Fibroblast of skin of back (primary cell): Measurements from ENCODE around the gene EPN3.
A peak's percentile ranks its signal among the peaks of the same experiment; 100 is the strongest.

Experiments used
- DNase-seq: peaks from one replicate; pipeline ENCODE4 v3.0.0-alpha.2; 2013

The EPN3 gene

DNA sequence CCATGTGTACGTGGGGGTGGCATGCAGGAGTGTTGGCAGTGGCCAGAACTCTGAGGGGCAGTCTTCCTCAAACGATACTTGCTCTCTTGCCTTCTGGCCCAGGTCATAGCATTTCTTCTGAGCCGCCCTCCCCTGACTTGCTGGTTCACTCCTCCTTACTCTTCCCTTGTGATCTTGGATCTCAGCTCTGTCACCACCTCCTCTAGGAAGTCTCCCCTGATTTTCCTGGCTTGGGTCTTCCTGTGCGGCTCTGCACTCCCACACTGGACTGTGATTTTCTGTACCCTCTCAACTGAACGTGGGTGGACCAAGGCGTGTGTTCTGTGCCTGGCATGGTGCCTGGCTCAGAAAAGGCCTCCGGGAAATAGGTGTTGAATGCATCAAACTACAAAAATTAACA, 2.9 kb downstream of the EPN3 start:
- no peak for DNase-seq

DNA sequence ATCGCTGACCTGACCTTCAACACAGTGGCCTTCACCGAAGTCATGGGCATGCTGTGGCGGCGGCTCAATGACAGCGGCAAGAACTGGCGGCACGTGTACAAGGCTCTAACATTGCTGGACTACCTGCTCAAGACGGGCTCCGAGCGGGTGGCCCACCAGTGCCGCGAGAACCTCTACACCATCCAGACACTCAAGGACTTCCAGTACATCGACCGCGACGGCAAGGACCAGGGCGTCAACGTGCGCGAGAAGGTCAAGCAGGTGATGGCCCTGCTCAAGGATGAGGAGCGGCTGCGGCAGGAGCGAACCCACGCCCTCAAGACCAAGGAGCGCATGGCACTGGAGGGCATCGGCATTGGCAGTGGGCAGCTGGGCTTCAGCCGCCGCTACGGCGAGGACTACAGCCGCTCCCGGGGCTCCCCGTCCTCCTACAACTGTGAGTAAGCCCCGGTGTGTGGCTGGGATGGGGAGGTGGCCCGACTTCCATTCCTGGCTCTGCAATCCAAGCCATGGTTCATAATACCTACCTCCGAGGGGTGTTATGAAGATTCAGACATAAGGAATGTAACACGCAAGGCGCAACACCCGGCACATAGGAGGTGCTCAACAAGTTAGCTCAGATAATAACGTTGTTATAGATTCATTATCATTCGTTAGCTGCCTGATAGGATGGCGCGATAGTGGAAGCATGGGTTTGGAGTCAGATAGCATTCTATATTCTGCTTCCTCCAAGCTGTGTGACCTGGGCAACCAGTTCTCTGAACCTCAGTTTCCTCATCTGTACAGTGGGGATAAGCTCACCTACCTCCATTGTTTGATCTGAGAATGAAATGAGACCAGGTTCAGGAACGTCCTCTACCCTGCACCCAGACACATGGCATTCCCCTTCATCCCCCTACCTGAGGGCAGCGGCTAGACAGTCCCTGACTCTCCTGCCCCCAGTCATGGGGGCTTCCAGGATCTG, 4.4 kb downstream of the EPN3 start:
- DNase-seq = no peak

DNA sequence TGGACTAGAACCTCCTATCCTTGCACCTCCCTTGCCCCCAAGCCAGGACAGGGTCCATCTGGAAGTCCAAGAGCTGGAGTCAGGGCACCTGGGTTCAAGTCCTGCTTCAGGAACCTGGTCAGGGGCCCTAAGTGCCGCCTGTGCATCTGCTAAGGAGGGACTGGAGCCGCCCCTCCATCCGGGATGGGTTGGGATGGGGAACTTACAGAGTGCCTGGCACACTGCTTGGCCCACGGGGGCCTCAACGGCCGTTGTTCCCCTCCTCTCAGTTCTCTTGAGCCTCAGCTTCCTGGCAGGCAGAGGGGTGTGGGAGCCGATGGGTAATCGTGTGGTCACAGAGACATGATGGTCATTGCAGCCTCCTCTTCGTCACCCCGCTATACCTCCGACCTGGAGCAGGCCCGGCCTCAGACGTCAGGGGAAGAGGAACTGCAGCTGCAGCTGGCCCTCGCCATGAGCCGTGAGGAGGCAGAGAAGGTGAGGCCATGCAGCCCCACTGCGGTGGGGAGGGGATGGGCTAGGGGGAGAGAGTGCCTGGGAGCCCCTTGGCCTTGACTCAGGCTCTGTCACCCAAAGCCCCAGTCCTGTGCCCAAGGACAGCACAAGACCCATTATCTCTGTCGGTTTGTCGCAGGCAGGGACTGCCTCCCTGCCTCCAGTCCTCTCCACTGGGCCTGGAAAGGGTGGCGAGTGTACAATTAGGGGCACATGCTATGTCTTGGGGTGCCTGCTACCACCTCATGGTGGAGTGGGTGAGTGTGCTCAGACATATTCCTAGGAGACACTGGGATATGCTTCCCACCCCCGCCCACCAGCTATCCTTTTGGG, 5.4 kb downstream of the EPN3 start:
- DNase-seq = no peak

DNA sequence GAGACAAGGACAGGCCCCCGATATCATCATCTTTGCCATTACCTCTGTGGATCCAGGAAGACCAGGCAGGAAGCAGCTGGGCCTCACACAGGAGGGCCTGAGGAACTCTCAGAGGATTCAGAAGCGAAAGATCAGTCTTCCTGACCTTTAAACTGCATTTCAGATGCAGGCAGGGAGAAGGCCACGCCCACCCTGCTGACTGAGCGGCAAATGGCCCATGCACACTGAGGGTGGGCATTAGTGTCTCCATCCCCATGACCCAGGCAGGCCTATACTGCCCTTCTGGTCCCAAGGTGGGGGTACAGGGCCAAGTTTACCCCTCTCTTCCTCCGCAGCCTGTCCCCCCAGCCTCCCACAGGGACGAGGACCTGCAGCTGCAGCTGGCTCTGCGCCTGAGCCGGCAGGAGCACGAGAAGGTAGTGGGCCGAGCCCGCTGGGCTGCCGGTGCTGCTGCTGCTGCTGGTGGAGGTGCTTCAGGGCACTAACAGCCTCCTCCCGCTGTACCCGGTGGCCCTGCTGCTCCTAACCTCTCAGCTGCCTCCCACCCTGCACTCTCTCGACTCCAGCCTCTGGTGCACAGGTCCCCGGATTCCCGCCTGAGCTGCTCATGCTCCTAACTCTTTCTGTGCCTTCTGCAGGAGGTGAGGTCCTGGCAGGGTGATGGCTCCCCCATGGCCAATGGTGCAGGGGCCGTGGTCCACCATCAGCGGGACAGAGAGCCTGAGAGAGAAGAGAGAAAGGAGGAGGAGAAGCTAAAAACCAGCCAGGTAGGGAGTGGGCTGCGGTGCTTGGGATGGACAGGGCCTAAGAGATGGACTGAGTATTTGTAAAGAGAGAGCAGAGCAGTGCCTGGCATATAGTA, 6.2 kb downstream of the EPN3 start:
- DNase-seq = no peak

DNA sequence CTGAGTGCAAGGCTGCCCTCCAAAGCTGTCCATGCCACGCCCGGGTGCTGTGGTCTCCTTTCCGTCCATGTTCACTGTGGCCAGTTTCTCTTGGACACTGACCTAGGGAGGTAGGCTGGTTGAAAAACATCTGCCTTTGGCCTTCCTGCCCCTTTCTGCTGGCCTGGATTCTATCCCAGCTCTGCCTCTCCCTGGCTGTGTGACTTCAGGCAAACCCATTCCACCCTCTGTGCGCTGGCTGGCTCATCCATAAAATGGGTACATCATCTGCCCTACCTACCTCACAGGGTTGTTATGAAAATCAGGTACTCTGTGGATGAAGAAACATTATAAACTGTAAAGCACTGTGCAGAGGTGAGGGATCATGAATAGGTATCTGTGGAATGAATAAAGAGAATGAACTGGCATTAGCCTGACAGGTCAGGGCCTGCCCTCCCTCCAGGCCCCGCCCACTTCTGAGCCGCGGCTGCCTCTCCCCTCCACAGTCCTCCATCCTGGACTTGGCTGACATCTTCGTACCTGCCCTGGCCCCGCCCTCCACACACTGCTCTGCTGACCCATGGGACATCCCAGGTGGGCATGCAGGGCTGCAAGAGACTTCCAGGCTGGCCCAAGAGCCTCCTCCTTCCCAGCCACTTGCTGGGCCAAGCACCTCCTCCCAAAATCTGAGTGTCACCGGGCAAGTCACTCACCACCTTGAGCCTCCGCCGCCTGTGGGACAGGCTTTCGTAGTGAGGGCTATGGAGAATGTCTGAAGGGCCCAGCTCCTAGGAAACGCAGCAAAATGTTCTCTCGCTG, 7.4 kb downstream of the EPN3 start:
- DNase-seq = no peak

DNA sequence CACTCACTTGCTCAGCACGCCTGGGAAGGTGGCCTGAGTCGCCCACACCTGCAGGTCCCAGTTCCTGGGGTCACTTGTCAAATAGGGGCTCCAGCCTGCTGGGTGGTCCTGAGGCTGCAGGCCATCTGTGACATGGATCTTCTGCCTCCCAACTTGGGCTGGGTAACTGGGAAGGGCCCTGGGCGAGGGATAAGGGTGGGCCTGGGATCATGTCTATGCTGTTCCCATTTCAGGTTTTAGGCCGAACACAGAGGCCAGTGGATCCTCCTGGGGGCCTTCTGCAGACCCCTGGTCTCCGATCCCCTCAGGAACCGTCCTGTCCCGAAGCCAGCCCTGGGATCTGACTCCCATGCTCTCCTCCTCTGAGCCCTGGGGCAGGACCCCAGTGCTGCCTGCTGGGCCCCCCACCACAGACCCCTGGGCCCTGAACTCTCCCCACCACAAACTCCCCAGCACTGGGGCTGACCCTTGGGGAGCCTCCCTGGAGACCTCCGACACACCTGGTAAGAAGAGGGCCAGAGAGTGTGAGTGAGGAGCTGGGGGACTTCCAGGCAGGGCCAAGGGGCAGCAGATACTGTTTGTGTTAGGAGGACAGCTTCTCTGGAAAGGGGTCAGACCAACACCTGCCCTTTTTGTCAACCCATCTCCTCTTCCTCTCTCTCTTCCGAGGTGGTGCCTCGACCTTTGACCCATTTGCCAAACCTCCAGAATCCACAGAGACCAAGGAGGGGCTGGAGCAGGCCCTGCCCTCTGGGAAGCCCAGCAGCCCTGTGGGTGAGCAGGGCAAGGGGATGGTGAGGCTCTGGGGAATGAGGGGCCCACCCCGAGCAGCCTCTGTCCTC, 8.2 kb downstream of the EPN3 start:
- DNase-seq = no peak

DNA sequence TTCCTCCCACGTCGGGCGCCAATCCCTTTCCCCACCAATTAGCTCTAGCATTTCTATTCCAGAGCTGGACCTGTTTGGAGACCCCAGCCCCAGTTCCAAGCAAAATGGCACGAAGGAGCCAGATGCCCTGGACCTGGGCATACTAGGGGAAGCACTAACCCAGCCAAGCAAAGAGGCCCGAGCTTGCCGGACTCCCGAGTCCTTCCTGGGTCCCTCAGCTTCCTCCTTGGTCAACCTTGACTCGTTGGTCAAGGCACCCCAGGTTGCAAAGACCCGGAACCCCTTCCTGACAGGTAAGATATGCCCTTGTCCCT, 8.8 kb downstream of the EPN3 start:
- DNase-seq = no peak

DNA sequence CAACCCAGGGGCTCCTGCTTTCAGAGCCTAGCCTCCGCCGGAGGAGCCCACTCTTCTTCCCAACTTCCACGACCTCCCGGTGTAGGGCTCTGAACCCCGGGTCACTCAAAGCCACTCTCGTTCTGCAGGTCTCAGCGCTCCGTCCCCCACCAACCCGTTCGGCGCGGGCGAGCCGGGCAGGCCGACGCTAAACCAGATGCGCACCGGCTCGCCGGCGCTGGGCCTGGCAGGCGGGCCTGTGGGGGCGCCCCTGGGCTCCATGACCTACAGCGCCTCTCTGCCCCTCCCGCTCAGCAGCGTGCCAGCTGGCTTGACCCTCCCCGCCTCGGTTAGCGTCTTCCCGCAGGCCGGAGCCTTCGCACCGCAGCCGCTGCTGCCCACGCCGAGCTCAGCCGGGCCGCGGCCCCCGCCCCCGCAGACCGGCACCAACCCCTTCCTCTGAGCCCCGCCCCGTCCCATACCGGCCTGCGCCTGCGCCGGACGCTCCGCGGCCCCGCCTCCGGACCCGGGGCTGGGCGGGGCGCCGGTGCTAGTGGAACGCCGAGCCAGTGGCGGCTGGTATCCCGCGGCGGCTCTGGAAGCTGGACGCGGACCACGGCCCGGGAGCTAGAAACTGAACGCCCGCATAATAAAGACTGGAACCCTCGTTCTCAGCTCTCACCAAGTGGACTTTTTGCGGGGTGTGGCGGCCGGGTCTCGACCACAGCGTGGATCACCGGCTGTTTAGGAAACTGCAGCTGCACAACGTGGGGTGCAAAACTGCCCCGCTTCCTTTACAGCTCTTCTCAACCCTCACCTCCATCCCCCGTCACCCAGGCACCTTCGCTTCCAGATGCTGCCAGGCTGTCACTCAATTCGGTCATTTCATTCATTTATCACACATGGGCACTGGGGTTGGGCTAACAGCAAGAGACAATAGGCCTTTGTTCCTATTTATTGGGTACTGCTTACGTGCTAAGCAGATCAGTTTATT, 9.5 kb downstream of the EPN3 start:
- peak; percentile 82 for DNase-seq

DNA sequence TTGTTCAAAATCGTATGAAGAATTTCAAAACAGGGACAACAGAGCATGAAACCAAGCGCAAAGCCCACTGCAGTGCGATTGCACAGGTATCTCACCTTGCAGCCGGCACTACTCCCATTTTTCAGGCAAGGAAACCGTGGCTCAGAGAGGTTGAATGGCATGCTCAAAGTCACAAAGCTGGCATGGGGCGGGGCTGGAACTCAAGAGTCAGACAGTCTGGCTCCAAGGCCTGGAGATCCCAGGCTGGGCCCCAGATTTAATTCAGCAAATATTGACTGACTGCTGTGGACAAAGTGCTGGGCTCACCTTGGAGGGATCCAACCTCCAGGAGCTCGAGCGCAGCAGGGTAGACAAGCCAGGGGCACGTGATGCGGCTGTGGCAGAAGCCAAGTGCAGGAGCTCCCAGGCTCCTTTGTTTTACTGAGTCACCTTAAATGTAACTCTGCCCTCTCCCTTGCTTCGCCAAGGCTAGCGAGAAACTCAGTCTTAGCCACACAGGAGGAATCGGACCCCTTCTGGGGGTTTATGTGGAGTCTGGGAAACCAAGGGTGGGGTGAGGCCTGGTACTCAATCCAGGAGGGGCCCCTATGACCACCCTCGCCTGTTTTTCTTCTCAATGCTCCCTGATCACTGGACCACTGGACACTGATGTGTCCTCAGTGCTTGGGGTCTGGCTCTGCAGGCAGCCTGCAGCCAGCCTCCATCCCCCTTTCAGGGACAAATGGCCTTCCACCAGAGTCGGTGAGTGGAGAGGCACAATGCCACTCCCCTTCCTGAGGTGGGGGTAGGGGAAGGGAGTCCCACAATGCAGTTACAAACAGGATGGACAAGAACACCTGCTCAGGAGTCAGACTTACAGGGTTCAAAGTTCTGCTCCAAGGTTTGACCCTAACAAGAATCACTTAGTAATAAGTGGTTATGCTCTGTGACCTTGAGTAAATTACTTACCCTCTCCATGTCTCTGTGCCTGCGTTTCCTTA, 10.6 kb downstream of the EPN3 start:
- DNase-seq = no peak

DNA sequence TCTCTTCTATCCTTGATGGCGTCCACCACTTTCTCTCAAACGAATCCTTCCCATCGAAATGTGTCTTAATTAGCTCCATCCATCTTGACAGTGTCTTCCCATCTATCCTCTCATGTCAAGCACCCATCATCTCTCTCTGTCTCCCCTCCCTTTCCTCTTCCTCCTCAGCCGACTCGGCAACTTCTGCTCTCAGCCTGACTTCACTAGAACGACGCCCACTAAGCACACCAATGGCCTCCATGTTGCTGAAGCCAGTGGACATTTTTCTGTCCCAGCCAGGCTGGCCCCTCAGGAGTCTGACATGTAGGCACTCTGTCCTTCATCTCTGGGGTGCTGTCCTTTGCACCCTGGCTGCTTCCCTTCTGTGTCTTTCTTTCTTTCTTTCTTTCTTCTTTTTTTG, 12.0 kb downstream of the EPN3 start:
- DNase-seq = no peak

DNA sequence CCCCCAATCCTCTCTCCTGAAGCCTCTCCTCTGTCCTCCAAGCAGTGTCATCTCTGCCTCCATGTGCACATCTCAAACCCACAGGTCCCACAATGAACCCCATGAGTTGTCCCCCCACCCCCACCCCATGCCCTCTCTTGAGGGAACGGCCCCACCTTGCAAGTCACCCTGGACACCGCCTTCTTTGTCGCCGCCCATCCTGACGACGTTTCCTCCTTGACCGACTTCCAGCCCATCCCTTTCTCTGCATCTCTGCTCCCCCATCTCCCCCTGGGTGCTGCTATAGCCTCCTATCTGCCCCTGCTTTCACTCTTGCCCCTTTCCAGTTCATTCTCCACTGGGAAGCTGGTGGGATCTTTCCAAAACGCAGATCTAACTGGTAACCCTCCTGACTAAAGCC, 12.8 kb downstream of the EPN3 start:
- no peak for DNase-seq

DNA sequence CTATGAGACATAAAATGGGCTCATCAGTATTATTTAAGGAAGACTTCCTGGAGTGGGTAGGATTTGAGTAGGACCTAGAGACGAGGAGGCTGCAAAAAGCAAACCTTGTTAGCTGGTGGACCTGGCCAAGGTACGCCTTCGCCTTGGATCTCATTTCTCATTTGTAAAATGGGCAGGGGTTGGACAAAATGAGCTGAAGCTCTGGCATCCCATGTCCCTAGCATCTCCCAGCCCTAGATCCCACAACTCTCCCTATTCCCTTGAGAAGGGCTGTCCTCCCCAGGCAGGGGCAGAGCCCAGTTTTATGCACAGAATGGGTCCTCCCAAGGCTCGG, 14.1 kb downstream of the EPN3 start:
- no peak for DNase-seq

DNA sequence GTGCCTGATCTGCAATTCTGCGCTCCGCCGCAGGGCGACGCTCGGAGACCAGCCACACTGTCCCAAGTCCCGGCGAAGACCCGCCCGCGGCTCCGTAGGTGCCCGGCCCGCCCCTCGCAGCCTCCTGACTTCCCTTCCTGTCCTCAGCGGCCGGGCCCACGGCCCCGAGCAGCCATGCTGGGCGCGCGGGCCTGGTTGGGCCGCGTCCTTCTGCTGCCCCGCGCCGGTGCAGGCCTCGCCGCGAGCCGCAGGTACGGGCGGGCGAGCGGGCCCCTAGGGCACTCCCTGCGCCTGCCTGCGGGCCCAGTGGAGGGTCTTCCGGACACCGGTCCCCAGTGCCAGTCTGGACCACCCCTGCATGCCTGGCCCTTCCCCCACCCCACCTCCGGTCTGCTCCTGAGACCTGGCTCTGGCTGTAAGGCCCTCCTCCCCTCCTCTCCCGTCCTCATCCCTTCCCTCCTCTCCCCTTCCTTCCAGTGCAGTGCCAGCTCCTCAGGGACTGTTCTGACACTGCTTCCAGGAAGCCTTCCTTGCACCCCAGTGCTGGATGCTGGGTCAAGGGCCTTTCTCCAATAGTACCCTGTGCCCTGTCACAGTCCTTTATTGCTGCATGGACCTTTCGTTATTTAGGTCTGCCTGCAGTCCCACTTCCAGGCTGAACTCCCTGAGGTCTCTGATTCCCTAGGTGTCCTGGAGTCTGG, 14.7 kb downstream of the EPN3 start, which contains the start of gene SPATA20:
SPATA20 (plus strand) TSS at position 140 of the 701 bp plus-strand sequence; CDS start at position 175, 35 bp downstream.
- DNase-seq = peak; percentile 89

DNA sequence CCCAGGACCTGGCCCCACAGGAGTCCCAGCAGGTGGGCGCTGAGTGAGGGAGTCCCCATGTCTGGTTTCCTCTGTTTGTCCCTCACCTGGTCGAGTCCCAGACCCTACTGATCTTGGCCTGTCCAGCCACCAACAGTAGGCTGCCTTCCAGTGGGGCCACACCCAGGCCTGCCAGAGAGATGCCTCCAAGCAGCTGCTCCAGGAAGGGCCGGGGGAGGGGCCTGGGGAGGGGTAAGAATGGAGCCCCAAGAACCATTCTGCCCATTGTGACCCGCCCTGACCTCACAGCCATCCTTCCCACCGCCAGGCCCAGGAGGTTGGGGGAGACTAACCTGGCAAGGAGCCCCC, 15.2 kb downstream of the EPN3 start:
- no peak for DNase-seq

DNA sequence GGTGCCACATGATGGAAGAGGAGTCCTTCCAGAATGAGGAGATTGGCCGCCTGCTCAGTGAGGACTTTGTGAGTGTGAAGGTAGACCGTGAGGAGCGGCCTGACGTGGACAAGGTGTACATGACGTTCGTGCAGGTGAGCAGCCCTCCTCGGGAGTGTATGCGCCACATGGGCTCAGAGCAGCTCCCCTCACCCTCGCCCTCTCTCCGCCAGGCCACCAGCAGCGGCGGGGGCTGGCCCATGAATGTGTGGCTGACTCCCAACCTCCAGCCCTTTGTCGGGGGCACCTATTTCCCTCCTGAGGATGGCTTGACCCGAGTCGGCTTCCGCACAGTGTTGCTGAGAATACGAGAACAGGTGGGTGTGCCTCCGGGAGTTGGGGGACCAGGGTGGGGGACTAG, 16.3 kb downstream of the EPN3 start:
- no peak for DNase-seq

DNA sequence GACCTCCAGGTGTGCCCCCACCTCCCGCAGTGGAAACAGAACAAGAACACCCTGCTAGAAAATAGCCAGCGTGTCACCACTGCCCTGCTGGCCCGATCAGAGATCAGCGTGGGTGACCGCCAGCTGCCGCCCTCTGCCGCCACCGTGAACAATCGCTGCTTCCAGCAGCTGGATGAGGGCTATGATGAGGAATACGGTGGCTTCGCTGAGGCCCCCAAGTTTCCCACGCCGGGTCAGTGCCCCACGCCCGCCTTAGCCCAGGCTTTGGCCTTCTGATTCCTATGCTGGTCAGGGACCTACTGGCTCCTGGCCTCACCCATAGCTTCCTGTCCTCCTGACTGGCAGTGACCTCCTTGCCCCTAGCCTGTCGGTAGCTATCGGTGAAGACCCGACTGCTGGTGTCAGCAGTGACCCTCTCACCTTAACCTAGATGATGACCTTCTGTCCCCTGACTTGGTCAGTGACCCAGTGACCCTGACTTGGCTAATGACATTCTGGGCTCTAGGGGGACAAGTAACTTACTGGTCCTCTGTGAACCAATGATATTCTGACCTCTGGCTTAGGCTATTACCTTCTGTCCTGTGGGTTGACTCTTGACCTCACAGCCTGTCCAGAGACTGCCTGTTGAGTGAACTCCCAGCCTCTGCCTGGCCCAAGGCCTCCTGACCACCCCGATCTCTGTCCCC, 16.9 kb downstream of the EPN3 start:
- DNase-seq = no peak

DNA sequence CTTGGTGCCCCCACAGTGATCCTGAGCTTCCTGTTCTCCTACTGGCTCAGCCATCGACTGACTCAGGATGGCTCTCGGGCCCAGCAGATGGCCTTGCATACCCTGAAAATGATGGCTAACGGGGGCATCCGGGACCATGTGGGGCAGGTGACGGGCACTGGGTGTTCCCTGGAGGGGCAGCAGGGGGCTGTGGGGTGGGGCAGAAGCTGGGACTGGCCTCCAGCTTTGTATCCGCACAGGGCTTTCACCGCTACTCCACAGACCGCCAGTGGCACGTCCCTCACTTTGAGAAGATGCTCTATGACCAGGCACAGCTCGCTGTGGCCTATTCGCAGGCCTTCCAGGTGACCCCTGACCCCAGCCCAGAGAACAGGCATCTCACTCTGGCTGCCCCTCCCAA, 17.4 kb downstream of the EPN3 start:
- no peak for DNase-seq
